AG10803 (cell line): ENCODE measurements around the gene MS4A4A.

Experiments
- DNase-seq: peaks from one replicate; pipeline ENCODE4 v3.0.0; 2010; ENCODE audit warnings: low read depth
- H3K4me3 ChIP-seq: 2 replicates; pipeline ENCODE4 v1.5.1; 2011; ENCODE audit warnings: mild to moderate bottlenecking, low read length, control low read depth
- TF ChIP-seq, protein P1 (sequence below): conservative IDR thresholded peaks from 2 replicates; pipeline ENCODE4 v1.5.1; 2011; ENCODE audit warnings: mild to moderate bottlenecking, low read length, control low read depth, inconsistent platforms

MS4A4A gene

DNA sequence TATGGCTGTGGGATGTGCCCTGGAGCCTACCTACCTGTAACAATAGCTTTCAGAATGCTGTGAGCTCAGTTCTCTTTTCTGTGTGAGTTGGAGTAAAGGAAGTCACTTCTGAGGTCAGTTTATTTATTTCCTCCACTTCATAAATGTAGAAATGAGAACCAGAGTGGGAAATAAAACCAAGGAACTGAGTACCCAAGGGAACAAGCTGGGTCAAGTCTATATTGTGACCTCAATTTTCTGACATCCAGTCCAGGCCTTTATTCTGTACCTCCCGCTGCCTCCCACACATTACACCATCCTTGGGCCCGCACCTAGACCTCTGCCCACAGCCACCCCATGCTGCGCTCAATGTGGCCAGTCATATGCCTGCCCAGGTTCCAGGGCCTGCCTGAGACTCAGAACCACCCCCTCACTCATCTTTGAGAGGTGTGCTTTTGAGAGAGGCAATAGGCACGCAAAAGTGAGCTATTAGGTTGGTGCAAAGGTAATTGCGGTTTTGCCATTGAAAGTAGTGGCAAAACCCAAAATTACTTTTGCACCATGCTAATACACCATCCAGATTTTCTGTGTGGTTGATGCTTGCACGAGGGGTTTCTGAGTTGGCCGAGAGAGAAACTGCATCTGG, 56.4 kb downstream of the MS4A4A start:
- no peak for DNase-seq
- TF ChIP-seq, protein P1, sequence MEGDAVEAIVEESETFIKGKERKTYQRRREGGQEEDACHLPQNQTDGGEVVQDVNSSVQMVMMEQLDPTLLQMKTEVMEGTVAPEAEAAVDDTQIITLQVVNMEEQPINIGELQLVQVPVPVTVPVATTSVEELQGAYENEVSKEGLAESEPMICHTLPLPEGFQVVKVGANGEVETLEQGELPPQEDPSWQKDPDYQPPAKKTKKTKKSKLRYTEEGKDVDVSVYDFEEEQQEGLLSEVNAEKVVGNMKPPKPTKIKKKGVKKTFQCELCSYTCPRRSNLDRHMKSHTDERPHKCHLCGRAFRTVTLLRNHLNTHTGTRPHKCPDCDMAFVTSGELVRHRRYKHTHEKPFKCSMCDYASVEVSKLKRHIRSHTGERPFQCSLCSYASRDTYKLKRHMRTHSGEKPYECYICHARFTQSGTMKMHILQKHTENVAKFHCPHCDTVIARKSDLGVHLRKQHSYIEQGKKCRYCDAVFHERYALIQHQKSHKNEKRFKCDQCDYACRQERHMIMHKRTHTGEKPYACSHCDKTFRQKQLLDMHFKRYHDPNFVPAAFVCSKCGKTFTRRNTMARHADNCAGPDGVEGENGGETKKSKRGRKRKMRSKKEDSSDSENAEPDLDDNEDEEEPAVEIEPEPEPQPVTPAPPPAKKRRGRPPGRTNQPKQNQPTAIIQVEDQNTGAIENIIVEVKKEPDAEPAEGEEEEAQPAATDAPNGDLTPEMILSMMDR, result no peak
- no peak overlapping the region for H3K4me3 ChIP-seq

GRCh38 chr11:60338053-60338452, 57.6 kb downstream of the MS4A4A start:
- DNase-seq, result no peak
- TF ChIP-seq, protein P1, result no peak
- H3K4me3 ChIP-seq, result no peak overlapping the region

GRCh38 chr11:60339356-60339755, 58.9 kb downstream of the MS4A4A start:
- TF ChIP-seq, protein P1, result no peak
- H3K4me3 ChIP-seq, result no peak overlapping the region
- no peak for DNase-seq

- TF ChIP-seq, protein P1, result peak; percentile 48
- no peak for DNase-seq
- no peak overlapping the region for H3K4me3 ChIP-seq
Observed at GRCh38 chr11:60343094-60343704, 62.7 kb downstream of the MS4A4A start.

- no peak for DNase-seq
- no peak overlapping the region for H3K4me3 ChIP-seq
- TF ChIP-seq, protein P1, result no peak
Observed at GRCh38 chr11:60344146-60344545, 63.7 kb downstream of the MS4A4A start.

- TF ChIP-seq, protein P1, result no peak; the same call in 1 of the 2 replicates
- no peak overlapping the region for H3K4me3 ChIP-seq
- no peak for DNase-seq
Observed at GRCh38 chr11:60345489-60345888, 65.0 kb downstream of the MS4A4A start.
